ENCODE measurements around the gene TRABD2B. TPM values are rescaled to one million over a fixed set of nuclear protein-coding genes. Genes with fewer than 3 reads are reported as not detected.

TRABD2B gene
- total RNA-seq, 2 experiments from 2014 or later, result not detected

- ChIA-PET CTCF (interaction anchor here (1.5 kb wide), 1 partner anchor 40 kb away, joined by 3 read pairs; no protein-coding TSS in a partner anchor), POLR2A (no interaction called here)
- H3K27me3 Mint-ChIP-seq, result peaks cover 36% of the 10 kb centered on the region
- no peaks in the 10 kb centered on the region for H3K36me3 Mint-ChIP-seq (ENCODE audit: low read depth)
- peaks cover 11% of the 10 kb centered on the region for H3K4me1 Mint-ChIP-seq
- H3K27ac Mint-ChIP-seq, result no peak overlapping the region
- H3K9me3 Mint-ChIP-seq, result no peaks in the 10 kb centered on the region
- DNase-seq, result no peak
- no peak overlapping the region for H3K4me3 Mint-ChIP-seq
Observed at GRCh38 chr1:47993881-47994625, 3.1 kb downstream of the TRABD2B start.

GRCh38 chr1:47993416-47993740, 3.8 kb downstream of the TRABD2B start:
- Mint-ChIP-seq H3K4me1 (peaks cover 11% of the 10 kb centered on the region), H3K36me3 (ENCODE audit: low read depth) (no peaks in the 10 kb centered on the region), H3K4me3 (no peak overlapping the region), H3K9me3 (no peaks in the 10 kb centered on the region), H3K27me3 (peaks cover 31% of the 10 kb centered on the region), H3K27ac (no peak overlapping the region)
- ChIA-PET POLR2A (no interaction called here), CTCF (interaction anchor here (1.5 kb wide), 1 partner anchor 41 kb away, joined by 3 read pairs; no protein-coding TSS in a partner anchor)
- DNase-seq, result no peak

GRCh38 chr1:47992720-47993415, 4.3 kb downstream of the TRABD2B start:
- no peak for DNase-seq
- Mint-ChIP-seq H3K9me3 (no peaks in the 10 kb centered on the region), H3K36me3 (ENCODE audit: low read depth) (no peaks in the 10 kb centered on the region), H3K27ac (no peak overlapping the region), H3K4me3 (no peak overlapping the region), H3K27me3 (peaks cover 25% of the 10 kb centered on the region), H3K4me1 (peaks cover 9% of the 10 kb centered on the region)
- ChIA-PET POLR2A (no interaction called here), CTCF (interaction anchor here (1.5 kb wide), 1 partner anchor 41 kb away, joined by 3 read pairs; no protein-coding TSS in a partner anchor)

- Mint-ChIP-seq H3K27me3 (peaks cover 27% of the 10 kb centered on the region), H3K27ac (no peak overlapping the region), H3K36me3 (ENCODE audit: low read depth) (no peaks in the 10 kb centered on the region), H3K4me3 (no peak overlapping the region), H3K4me1 (peaks cover 6% of the 10 kb centered on the region), H3K9me3 (no peaks in the 10 kb centered on the region)
- ChIA-PET POLR2A (no interaction called here), CTCF (no interaction called here)
- no peak for DNase-seq
Observed at GRCh38 chr1:47991673-47992072, 5.5 kb downstream of the TRABD2B start.

- DNase-seq, result no peak
- Mint-ChIP-seq H3K4me3 (no peak overlapping the region), H3K4me1 (peaks cover 5% of the 10 kb centered on the region), H3K9me3 (no peaks in the 10 kb centered on the region), H3K27me3 (peaks cover 29% of the 10 kb centered on the region), H3K27ac (no peak overlapping the region), H3K36me3 (ENCODE audit: low read depth) (no peaks in the 10 kb centered on the region)
- CTCF ChIA-PET, result no interaction called here
- POLR2A ChIA-PET, result no interaction called here
Observed at GRCh38 chr1:47991187-47991586, 6.0 kb downstream of the TRABD2B start.

- ChIA-PET CTCF (no interaction called here), POLR2A (no interaction called here)
- H3K4me1 Mint-ChIP-seq, result no peaks in the 10 kb centered on the region
- H3K9me3 Mint-ChIP-seq, result no peaks in the 10 kb centered on the region
- H3K36me3 Mint-ChIP-seq (ENCODE audit: low read depth), result no peaks in the 10 kb centered on the region
- H3K27ac Mint-ChIP-seq, result no peak overlapping the region
- DNase-seq, result no peak
- H3K27me3 Mint-ChIP-seq, result peaks cover 29% of the 10 kb centered on the region
- H3K4me3 Mint-ChIP-seq, result no peak overlapping the region
Observed at GRCh38 chr1:47990286-47990685, 6.9 kb downstream of the TRABD2B start.

GRCh38 chr1:47987601-47988000, 9.6 kb downstream of the TRABD2B start:
- H3K4me1 Mint-ChIP-seq, result peaks cover 5% of the 10 kb centered on the region
- ChIA-PET POLR2A (no interaction called here), CTCF (interaction anchor here (1.2 kb wide), 2 partner anchors 10 to 34 kb away, joined by 3 to 4 read pairs; no protein-coding TSS in a partner anchor)
- peaks cover 44% of the 10 kb centered on the region for H3K27me3 Mint-ChIP-seq
- H3K9me3 Mint-ChIP-seq, result no peaks in the 10 kb centered on the region
- no peak for DNase-seq
- no peaks in the 10 kb centered on the region for H3K36me3 Mint-ChIP-seq (ENCODE audit: low read depth)
- H3K27ac Mint-ChIP-seq, result no peak overlapping the region
- no peak overlapping the region for H3K4me3 Mint-ChIP-seq

GRCh38 chr1:47986761-47987200, 10.4 kb downstream of the TRABD2B start:
- H3K27me3 Mint-ChIP-seq, result peaks cover 51% of the 10 kb centered on the region
- no peaks in the 10 kb centered on the region for H3K9me3 Mint-ChIP-seq
- no peaks in the 10 kb centered on the region for H3K36me3 Mint-ChIP-seq (ENCODE audit: low read depth)
- CTCF ChIA-PET, result interaction anchor here (1.2 kb wide), 2 partner anchors 11 to 33 kb away, joined by 3 to 4 read pairs; no protein-coding TSS in a partner anchor
- no peak overlapping the region for H3K27ac Mint-ChIP-seq
- DNase-seq, result no peak
- no peak overlapping the region for H3K4me3 Mint-ChIP-seq
- POLR2A ChIA-PET, result no interaction called here
- peaks cover 5% of the 10 kb centered on the region for H3K4me1 Mint-ChIP-seq

- Mint-ChIP-seq H3K27ac (no peak overlapping the region), H3K9me3 (no peaks in the 10 kb centered on the region), H3K4me3 (no peak overlapping the region), H3K4me1 (peaks cover 5% of the 10 kb centered on the region), H3K36me3 (ENCODE audit: low read depth) (no peaks in the 10 kb centered on the region), H3K27me3 (peaks cover 53% of the 10 kb centered on the region)
- DNase-seq, result no peak
- CTCF ChIA-PET, result no interaction called here
- POLR2A ChIA-PET, result no interaction called here
Observed at GRCh38 chr1:47985018-47985417, 12.2 kb downstream of the TRABD2B start.

GRCh38 chr1:47984175-47984789, 12.9 kb downstream of the TRABD2B start:
- Mint-ChIP-seq H3K4me1 (peaks cover 5% of the 10 kb centered on the region), H3K4me3 (no peak overlapping the region), H3K27ac (no peak overlapping the region), H3K27me3 (peaks cover 52% of the 10 kb centered on the region), H3K9me3 (no peaks in the 10 kb centered on the region), H3K36me3 (ENCODE audit: low read depth) (no peaks in the 10 kb centered on the region)
- ChIA-PET POLR2A (no interaction called here), CTCF (no interaction called here)
- no peak for DNase-seq

- Mint-ChIP-seq H3K36me3 (ENCODE audit: low read depth) (no peaks in the 10 kb centered on the region), H3K4me1 (peaks cover 5% of the 10 kb centered on the region), H3K9me3 (no peaks in the 10 kb centered on the region), H3K27me3 (peaks cover 51% of the 10 kb centered on the region), H3K27ac (no peak overlapping the region), H3K4me3 (no peak overlapping the region)
- no peak for DNase-seq
- ChIA-PET CTCF (no interaction called here), POLR2A (no interaction called here)
Observed at GRCh38 chr1:47983691-47984090, 13.5 kb downstream of the TRABD2B start.

- no peaks in the 10 kb centered on the region for H3K9me3 Mint-ChIP-seq
- no peak overlapping the region for H3K27ac Mint-ChIP-seq
- DNase-seq, result no peak
- H3K4me1 Mint-ChIP-seq, result peaks cover 5% of the 10 kb centered on the region
- no peak overlapping the region for H3K4me3 Mint-ChIP-seq
- H3K36me3 Mint-ChIP-seq (ENCODE audit: low read depth), result no peaks in the 10 kb centered on the region
- H3K27me3 Mint-ChIP-seq, result peaks cover 47% of the 10 kb centered on the region
- ChIA-PET CTCF (no interaction called here), POLR2A (no interaction called here)
Observed at GRCh38 chr1:47981667-47982350, 15.4 kb downstream of the TRABD2B start.

- no peak overlapping the region for H3K27ac Mint-ChIP-seq
- ChIA-PET POLR2A (no interaction called here), CTCF (no interaction called here)
- H3K4me3 Mint-ChIP-seq, result no peak overlapping the region
- peaks cover 40% of the 10 kb centered on the region for H3K27me3 Mint-ChIP-seq
- peaks cover 5% of the 10 kb centered on the region for H3K4me1 Mint-ChIP-seq
- H3K9me3 Mint-ChIP-seq, result no peaks in the 10 kb centered on the region
- no peaks in the 10 kb centered on the region for H3K36me3 Mint-ChIP-seq (ENCODE audit: low read depth)
- DNase-seq, result no peak
Observed at GRCh38 chr1:47980501-47980900, 16.7 kb downstream of the TRABD2B start.

Data from activated CD4-positive, alpha-beta T cell treated with anti-CD3 and anti-CD28 coated beads, Interleukin-2, amount 10 ng/mL, durations not matched to agents 7 days and 5 days (primary cell).